D721Med (cell line): ENCODE measurements around the gene NBAS.

Experiments
- DNase-seq: peaks from one replicate; pipeline ENCODE4 v3.0.0; 2011; ENCODE audit warnings: low spot score; ENCODE audit not compliant: insufficient read length
- FAIRE-seq: peaks from 2 replicates; lab custom pipeline; 2011; peaks lifted over from hg19 to GRCh38; lab: Jason Lieb, UNC
- TF ChIP-seq, protein P1 (sequence below): IDR thresholded peaks from 2 replicates; pipeline ENCODE4 v1.5.1; 2012; ENCODE audit warnings: mild to moderate bottlenecking, control low read depth; ENCODE audit not compliant: insufficient read depth; ENCODE audit errors: missing control alignments

Gene NBAS

DNA sequence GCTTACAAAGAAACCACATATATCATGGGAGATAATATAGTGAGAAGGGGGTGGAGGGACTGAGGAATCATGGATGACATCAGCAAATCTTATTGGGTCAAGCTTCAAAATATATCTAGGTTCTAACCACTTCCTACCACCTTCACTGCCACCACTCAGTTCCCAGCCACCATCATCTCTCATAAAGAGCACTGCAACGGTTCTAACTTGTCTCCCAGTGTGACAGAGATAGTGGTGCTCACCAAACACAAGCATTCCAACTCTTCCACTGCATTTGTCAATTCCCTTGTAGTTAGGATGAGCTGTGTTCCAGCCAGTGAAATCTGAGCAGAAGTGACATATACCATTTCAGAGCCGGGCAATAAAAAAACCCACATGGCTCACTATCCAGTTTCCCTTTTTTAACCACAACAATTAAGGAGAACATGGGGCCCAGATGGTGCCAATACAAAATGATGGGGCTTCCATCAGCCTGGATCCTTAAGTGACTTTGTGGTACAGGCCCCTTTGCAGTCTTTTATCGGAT, 318.1 kb downstream of the NBAS start:
- TF ChIP-seq, protein P1, sequence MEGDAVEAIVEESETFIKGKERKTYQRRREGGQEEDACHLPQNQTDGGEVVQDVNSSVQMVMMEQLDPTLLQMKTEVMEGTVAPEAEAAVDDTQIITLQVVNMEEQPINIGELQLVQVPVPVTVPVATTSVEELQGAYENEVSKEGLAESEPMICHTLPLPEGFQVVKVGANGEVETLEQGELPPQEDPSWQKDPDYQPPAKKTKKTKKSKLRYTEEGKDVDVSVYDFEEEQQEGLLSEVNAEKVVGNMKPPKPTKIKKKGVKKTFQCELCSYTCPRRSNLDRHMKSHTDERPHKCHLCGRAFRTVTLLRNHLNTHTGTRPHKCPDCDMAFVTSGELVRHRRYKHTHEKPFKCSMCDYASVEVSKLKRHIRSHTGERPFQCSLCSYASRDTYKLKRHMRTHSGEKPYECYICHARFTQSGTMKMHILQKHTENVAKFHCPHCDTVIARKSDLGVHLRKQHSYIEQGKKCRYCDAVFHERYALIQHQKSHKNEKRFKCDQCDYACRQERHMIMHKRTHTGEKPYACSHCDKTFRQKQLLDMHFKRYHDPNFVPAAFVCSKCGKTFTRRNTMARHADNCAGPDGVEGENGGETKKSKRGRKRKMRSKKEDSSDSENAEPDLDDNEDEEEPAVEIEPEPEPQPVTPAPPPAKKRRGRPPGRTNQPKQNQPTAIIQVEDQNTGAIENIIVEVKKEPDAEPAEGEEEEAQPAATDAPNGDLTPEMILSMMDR, result no peak
- no peak for DNase-seq
- no peak for FAIRE-seq

DNA sequence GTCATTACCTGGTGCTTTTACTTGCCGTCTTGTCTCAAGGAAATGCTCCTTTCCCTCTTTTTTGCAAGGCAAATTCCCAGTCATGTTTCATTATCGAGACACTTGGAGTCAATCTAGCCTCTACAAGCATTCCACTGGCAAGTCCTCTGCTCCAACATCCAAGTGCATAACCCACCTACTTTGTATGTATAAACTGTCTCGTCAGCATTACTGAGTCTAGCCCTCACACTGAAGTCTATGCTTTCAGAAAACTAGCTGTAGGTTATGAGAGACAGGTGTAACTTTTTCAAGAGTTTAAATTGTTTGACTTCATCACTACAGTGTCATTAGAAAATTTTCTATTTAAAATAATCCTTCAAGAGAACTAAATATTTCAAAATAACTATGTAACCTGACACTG, 319.2 kb downstream of the NBAS start:
- no peak for FAIRE-seq
- TF ChIP-seq, protein P1, result no peak

DNA sequence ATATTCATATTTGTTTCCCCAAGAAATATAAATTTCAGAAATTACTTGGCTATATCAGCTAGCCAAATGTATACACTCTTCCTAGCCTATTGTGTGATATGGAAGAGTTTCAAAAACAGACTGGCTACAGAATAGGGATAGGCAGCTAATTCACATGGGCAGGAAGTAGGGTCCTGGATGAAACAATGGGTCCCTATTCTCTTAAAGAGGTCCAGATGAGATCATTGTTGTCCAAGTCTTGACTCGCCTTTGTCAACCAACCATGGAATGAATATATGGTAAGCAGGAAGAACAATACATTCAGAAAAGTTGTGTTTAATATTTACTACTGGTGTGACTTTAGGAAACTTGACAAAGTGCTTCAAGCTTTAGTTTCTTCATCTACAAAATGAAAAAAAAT, 319.9 kb downstream of the NBAS start:
- TF ChIP-seq, protein P1, result no peak
- FAIRE-seq, result no peak
- no peak for DNase-seq

More for the DNA sequence above, 319.2 kb downstream of the NBAS start:
- DNase-seq, result no peak

DNA sequence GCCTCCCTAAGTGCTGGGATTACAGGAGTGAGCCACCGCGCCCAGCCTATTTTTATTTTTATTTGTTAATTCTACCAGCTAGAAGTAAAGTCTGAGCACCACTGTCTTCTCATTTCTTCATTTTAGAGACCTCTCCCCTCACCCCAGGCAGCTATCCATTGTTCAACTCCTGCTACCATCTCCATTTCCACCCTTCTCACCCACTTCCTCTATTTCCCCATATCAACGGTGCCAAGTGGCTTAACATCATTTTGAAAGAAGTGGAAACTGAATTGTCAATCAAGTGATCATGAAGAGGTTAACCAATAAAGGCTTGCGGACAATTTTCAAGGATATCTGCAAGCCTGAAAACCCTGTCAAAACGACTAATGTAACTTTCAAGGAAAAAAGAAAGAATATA, 323.1 kb downstream of the NBAS start:
- FAIRE-seq, result no peak
- TF ChIP-seq, protein P1, result no peak
- DNase-seq, result no peak

DNA sequence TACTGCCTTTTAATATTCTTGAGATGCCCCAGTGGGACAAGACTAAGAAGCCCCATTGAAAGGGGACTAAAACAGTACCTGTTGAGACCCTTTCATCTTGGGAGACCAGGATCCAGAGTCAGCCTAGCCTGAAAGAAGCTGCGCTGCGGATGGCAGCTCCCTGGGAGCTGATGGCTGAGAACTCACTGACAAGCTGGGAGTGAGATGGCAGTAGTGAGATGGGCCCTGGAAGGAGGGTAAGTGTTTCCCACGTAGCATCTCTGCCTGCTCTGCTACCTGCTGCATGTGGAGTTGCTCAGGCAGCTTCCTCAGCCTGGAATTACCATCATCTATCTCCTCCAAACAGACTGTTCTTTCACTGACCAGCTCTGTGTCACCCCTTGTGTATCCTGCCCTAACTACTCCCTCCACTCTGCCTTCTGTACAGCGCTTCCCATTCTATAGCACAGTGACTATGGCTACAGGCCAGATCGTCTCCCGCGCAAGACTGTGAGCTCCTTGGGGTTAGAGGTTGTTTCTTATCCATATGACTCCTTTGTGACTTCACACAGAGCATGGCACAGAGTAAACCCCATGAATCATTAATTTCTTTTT, 330.4 kb downstream of the NBAS start:
- no peak for FAIRE-seq
- no peak for DNase-seq
- TF ChIP-seq, protein P1, result no peak

DNA sequence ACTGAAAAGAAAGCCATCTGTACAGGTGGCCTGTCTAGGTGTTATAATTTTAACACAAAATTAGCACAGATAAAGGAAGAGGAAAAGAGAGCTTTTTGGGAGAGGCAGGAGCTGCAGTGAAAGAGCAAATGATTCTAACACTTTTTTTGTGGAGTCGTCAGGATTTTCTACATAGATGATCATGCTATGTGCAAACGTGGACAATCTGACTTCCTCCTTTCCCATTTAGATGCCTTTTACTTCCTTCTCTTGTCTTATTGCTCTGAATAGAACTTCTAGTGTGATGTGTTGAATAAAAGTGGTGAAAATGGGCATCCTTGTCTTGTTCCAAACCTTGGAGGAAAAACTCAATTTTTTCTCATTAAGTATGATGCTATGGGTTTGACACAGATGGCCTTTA, 334.5 kb downstream of the NBAS start:
- no peak for DNase-seq
- TF ChIP-seq, protein P1, result no peak
- no peak for FAIRE-seq

DNA sequence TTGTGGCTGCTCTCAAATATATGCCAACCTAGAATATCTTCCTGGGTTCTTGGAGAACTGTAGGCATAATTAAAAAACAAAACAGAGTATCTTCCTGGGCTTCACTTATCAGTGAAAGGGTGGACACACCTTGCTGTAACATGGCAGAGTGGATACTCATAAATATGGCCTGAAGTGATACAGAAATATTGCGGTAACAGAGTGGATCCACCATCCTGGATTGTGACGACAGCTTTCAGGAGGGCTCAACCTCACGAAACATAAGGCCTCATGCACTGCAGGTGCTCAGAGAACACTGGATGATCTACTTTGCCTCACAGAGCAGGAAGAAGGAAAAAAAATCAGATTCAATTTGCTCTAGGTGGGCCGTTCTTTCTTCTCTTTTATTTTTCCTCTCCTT, 336.0 kb downstream of the NBAS start:
- DNase-seq, result no peak
- TF ChIP-seq, protein P1, result no peak
- no peak for FAIRE-seq
